ENCODE measurements around the gene UPK3A. TPM values are rescaled to one million over a fixed set of nuclear protein-coding genes. Genes with fewer than 3 reads are reported as not detected.

UPK3A gene
- total and polyA plus RNA-seq, 10 of the 15 experiments (the other 5 are each of a cell fraction or from before 2014, with no cell fraction given), result not detected

- TF ChIP-seq BCL11A (IDR thresholded peaks at IDR 0.05; ENCODE audit: low read depth, low read length) (0 out of 2 replicates have a peak, but pooled peaks have one; percentile 52), ZSCAN29 (IDR thresholded peaks at IDR 0.05) (no peak), ZNF207 (IDR thresholded peaks at IDR 0.05; ENCODE audit: borderline replicate concordance) (no peak), CTCF (IDR thresholded peaks at IDR 0.05 in 2 of 3, conservative IDR thresholded peaks at IDR 0.05 in 1 of 3; ENCODE audit: control insufficient read depth in 2 of 3, extremely low read depth in 1 of 3, insufficient read depth in 1 of 3, low read depth in 3 of 3, low read length in 3 of 3) (no peak), STAT1 (conservative IDR thresholded peaks at IDR 0.05) (no peak), TARDBP (IDR thresholded peaks at IDR 0.05; ENCODE audit: borderline replicate concordance) (no peak), NBN (IDR thresholded peaks at IDR 0.05) (0 out of 2 replicates have a peak, but pooled peaks have one; percentile 53), MEF2B (IDR thresholded peaks at IDR 0.05; ENCODE audit: partially characterized antibody, poor library complexity, severe bottlenecking) (peak; percentile 46), POLR2A (IDR thresholded peaks at IDR 0.05; ENCODE audit: low read depth, low read length) (0 out of 2 replicates have a peak, but pooled peaks have one; percentile 7), TCF12 (IDR thresholded peaks at IDR 0.05; ENCODE audit: low read depth, low read length) (0 out of 2 replicates have a peak, but pooled peaks have one; percentile 3), PKNOX1 (IDR thresholded peaks at IDR 0.05) (peak; percentile 36; the same call in 1 of the 2 replicates), CHD2 (IDR thresholded peaks at IDR 0.05; ENCODE audit: borderline replicate concordance, low read depth, low read length) (peak; percentile 20; the same call in 1 of the 2 replicates), SMARCA5 (IDR thresholded peaks at IDR 0.05) (0 out of 2 replicates have a peak, but pooled peaks have one; percentile 23), EGR1 (IDR thresholded peaks at IDR 0.05; ENCODE audit: borderline replicate concordance in 1 of 2, low read depth in 2 of 2, low read length in 2 of 2) (no peak), PML (IDR thresholded peaks at IDR 0.05; ENCODE audit: low read length) (no peak), FOS (IDR thresholded peaks at IDR 0.05; ENCODE audit: borderline replicate concordance, extremely low read depth, insufficient read length) (no peak), CBX5 (IDR thresholded peaks at IDR 0.05; ENCODE audit: low read depth) (no peak), SREBF1 (IDR thresholded peaks at IDR 0.05; ENCODE audit: low read length) (no peak), JUNB (IDR thresholded peaks at IDR 0.05) (peak; percentile 97), NFIC (IDR thresholded peaks at IDR 0.05; ENCODE audit: low read depth, low read length) (peak; percentile 76; the same call in 1 of the 2 replicates), EED (IDR thresholded peaks at IDR 0.05; ENCODE audit: low read depth) (peak; percentile 95), POLR2AphosphoS2 (IDR thresholded peaks at IDR 0.05; ENCODE audit: low read depth, low read length) (no peak), POU2F2 (IDR thresholded peaks at IDR 0.05; ENCODE audit: borderline replicate concordance, low read depth, low read length) (0 out of 3 replicates have a peak, but pooled peaks have one; percentile 38), SMAD5 (IDR thresholded peaks at IDR 0.05; ENCODE audit: low read depth) (no peak), ZNF622 (IDR thresholded peaks at IDR 0.05) (no peak), MTA3 (IDR thresholded peaks at IDR 0.05; ENCODE audit: borderline replicate concordance, low read length) (peak; percentile 57; the same call in 1 of the 2 replicates), FOXM1 (IDR thresholded peaks at IDR 0.05; ENCODE audit: low read depth, low read length) (peak; percentile 78; the same call in 1 of the 2 replicates), RUNX3 (IDR thresholded peaks at IDR 0.05; ENCODE audit: low read length) (peak; percentile 95), ZBTB4 (CRISPR knock-in tag; IDR thresholded peaks at IDR 0.05) (no peak)
Measured at GRCh38 chr22:45254789-45255278, 29.9 kb upstream of the UPK3A start (continued).
